Activated CD4-positive, alpha-beta T cell treated with anti-CD3 and anti-CD28 coated beads, Interleukin-2, amount 10 ng/mL, durations not matched to agents 24 days and 14 days (primary cell): ENCODE results near the gene N4BP2L1. TPM values are rescaled to one million over a fixed set of nuclear protein-coding genes. Genes with fewer than 3 reads are reported as not detected.
"Not testable (repeated sequence)": the region's sequence is repeated elsewhere in the genome, so short reads cannot be mapped to it uniquely, and the experiment has no call there.

ENCODE experiments used
- DNase-seq: peaks from one replicate; pipeline ENCODE4 v3.0.0; 2022
- H3K27ac Mint-ChIP-seq: one replicate; pipeline ENCODE4 v1.8.0; 2022; ENCODE audit warnings: mild to moderate bottlenecking, mixed read lengths
- H3K27me3 Mint-ChIP-seq: one replicate; pipeline ENCODE4 v1.8.0; 2022; ENCODE audit warnings: mixed read lengths
- H3K36me3 Mint-ChIP-seq: one replicate; pipeline ENCODE4 v1.8.0; 2022; ENCODE audit warnings: low read depth, mild to moderate bottlenecking, mixed read lengths
- H3K4me1 Mint-ChIP-seq: one replicate; pipeline ENCODE4 v1.8.0; 2021; ENCODE audit warnings: mixed read lengths
- H3K4me3 Mint-ChIP-seq: one replicate; pipeline ENCODE4 v1.8.0; 2022; ENCODE audit warnings: mild to moderate bottlenecking, moderate library complexity, mixed read lengths
- H3K9me3 Mint-ChIP-seq: one replicate; pipeline ENCODE4 v1.8.0; 2021; ENCODE audit warnings: mixed read lengths
- intact Hi-C: fragments of 100-400 bp; cut with micrococcal nuclease; formaldehyde crosslinking; loops from one replicate; pipeline ENCODE4 v1.15.1; 2023
- total RNA-seq: library from RNA; stranded (reverse); gene quantifications from 2 replicates; pipeline ENCODE4 v1.2.3, GENCODE V29; 2022

The N4BP2L1 gene
- total RNA-seq, 1 donor from 2014 or later: 16.6 TPM

- H3K27ac Mint-ChIP-seq: no peak overlapping the region
- peaks cover 5% of the 10 kb centered on the region for H3K4me1 Mint-ChIP-seq
- intact Hi-C loops: no loop called here
- H3K27me3 Mint-ChIP-seq: no peaks in the 10 kb centered on the region
- no peak overlapping the region for H3K4me3 Mint-ChIP-seq
- H3K9me3 Mint-ChIP-seq: no peaks in the 10 kb centered on the region
- DNase-seq: no peak
- peaks cover 48% of the 10 kb centered on the region for H3K36me3 Mint-ChIP-seq
Measured at GRCh38 chr13:32403108-32403507, 24.8 kb downstream of the N4BP2L1 start.

- peaks cover 16% of the 10 kb centered on the region for H3K4me1 Mint-ChIP-seq
- no peak overlapping the region for H3K27ac Mint-ChIP-seq
- no peaks in the 10 kb centered on the region for H3K9me3 Mint-ChIP-seq
- intact Hi-C loops: no loop called here
- H3K4me3 Mint-ChIP-seq: no peak overlapping the region
- DNase-seq: no peak
- no peaks in the 10 kb centered on the region for H3K27me3 Mint-ChIP-seq
- H3K36me3 Mint-ChIP-seq: peaks cover 27% of the 10 kb centered on the region
Measured at GRCh38 chr13:32391101-32391619, 36.8 kb downstream of the N4BP2L1 start.

- DNase-seq: no peak
- H3K27ac Mint-ChIP-seq: no peak overlapping the region
- H3K9me3 Mint-ChIP-seq: no peaks in the 10 kb centered on the region
- H3K4me3 Mint-ChIP-seq: peak overlapping the region; percentile 18
- intact Hi-C loops: no loop called here
- H3K4me1 Mint-ChIP-seq: peaks cover 16% of the 10 kb centered on the region
- H3K27me3 Mint-ChIP-seq: no peaks in the 10 kb centered on the region
- peaks cover 25% of the 10 kb centered on the region for H3K36me3 Mint-ChIP-seq
Measured at GRCh38 chr13:32390484-32390883, 37.4 kb downstream of the N4BP2L1 start.

GRCh38 chr13:32390048-32390447 lies 37.9 kb downstream of the N4BP2L1 start:
- no peak for DNase-seq
- Mint-ChIP-seq H3K4me3 (no peak overlapping the region), H3K36me3 (peaks cover 27% of the 10 kb centered on the region), H3K27me3 (no peaks in the 10 kb centered on the region), H3K4me1 (peaks cover 17% of the 10 kb centered on the region), H3K27ac (no peak overlapping the region), H3K9me3 (no peaks in the 10 kb centered on the region)
- intact Hi-C loops: no loop called here

GRCh38 chr13:32385410-32385809 lies 42.5 kb downstream of the N4BP2L1 start:
- Mint-ChIP-seq H3K27me3 (no peaks in the 10 kb centered on the region), H3K27ac (no peak overlapping the region), H3K36me3 (peaks cover 10% of the 10 kb centered on the region), H3K4me1 (peaks cover 10% of the 10 kb centered on the region), H3K9me3 (no peaks in the 10 kb centered on the region), H3K4me3 (no peak overlapping the region)
- peak; percentile 50 for DNase-seq
- intact Hi-C loops: no loop called here

GRCh38 chr13:32384702-32385101 lies 43.2 kb downstream of the N4BP2L1 start:
- H3K4me1 Mint-ChIP-seq: peaks cover 7% of the 10 kb centered on the region
- no peak overlapping the region for H3K4me3 Mint-ChIP-seq
- peak; percentile 47 for DNase-seq
- H3K27me3 Mint-ChIP-seq: no peaks in the 10 kb centered on the region
- H3K36me3 Mint-ChIP-seq: peaks cover 9% of the 10 kb centered on the region
- H3K27ac Mint-ChIP-seq: no peak overlapping the region
- no peaks in the 10 kb centered on the region for H3K9me3 Mint-ChIP-seq
- intact Hi-C loops: no loop called here

- peaks cover 10% of the 10 kb centered on the region for H3K36me3 Mint-ChIP-seq
- H3K4me3 Mint-ChIP-seq: no peak overlapping the region
- H3K9me3 Mint-ChIP-seq: no peaks in the 10 kb centered on the region
- H3K27me3 Mint-ChIP-seq: no peaks in the 10 kb centered on the region
- intact Hi-C loops: no loop called here
- DNase-seq: no peak
- H3K4me1 Mint-ChIP-seq: peaks cover 4% of the 10 kb centered on the region
- no peak overlapping the region for H3K27ac Mint-ChIP-seq
Measured at GRCh38 chr13:32383836-32384618, 43.9 kb downstream of the N4BP2L1 start.

- no peaks in the 10 kb centered on the region for H3K27me3 Mint-ChIP-seq
- peak; percentile 79 for DNase-seq
- intact Hi-C loops: loop anchor here (2.0 kb wide), 2 partner anchors 61 to 201 kb away; no protein-coding TSS in a partner anchor
- no peak overlapping the region for H3K27ac Mint-ChIP-seq
- no peaks in the 10 kb centered on the region for H3K9me3 Mint-ChIP-seq
- peaks cover 1% of the 10 kb centered on the region for H3K4me1 Mint-ChIP-seq
- peaks cover 10% of the 10 kb centered on the region for H3K36me3 Mint-ChIP-seq
- H3K4me3 Mint-ChIP-seq: no peak overlapping the region
Measured at GRCh38 chr13:32381539-32381938, 46.4 kb downstream of the N4BP2L1 start.

- H3K4me1 Mint-ChIP-seq: no peaks in the 10 kb centered on the region
- no peak for DNase-seq
- no peak overlapping the region for H3K4me3 Mint-ChIP-seq
- H3K27ac Mint-ChIP-seq: no peak overlapping the region
- intact Hi-C loops: no loop called here
- H3K9me3 Mint-ChIP-seq: no peaks in the 10 kb centered on the region
- no peaks in the 10 kb centered on the region for H3K27me3 Mint-ChIP-seq
- H3K36me3 Mint-ChIP-seq: peaks cover 28% of the 10 kb centered on the region
Measured at GRCh38 chr13:32378012-32378411, 49.9 kb downstream of the N4BP2L1 start.

- Mint-ChIP-seq H3K27me3 (no peaks in the 10 kb centered on the region), H3K4me1 (no peaks in the 10 kb centered on the region), H3K36me3 (peaks cover 38% of the 10 kb centered on the region), H3K27ac (no peak overlapping the region), H3K9me3 (peaks cover 7% of the 10 kb centered on the region), H3K4me3 (no peak overlapping the region)
- no peak for DNase-seq
- intact Hi-C loops: no loop called here
Measured at GRCh38 chr13:32376642-32377415, 51.1 kb downstream of the N4BP2L1 start.

- H3K4me1 Mint-ChIP-seq: no peaks in the 10 kb centered on the region
- intact Hi-C loops: no loop called here
- DNase-seq: no peak
- peaks cover 48% of the 10 kb centered on the region for H3K36me3 Mint-ChIP-seq
- peaks cover 7% of the 10 kb centered on the region for H3K9me3 Mint-ChIP-seq
- no peaks in the 10 kb centered on the region for H3K27me3 Mint-ChIP-seq
- no peak overlapping the region for H3K27ac Mint-ChIP-seq
- H3K4me3 Mint-ChIP-seq: no peak overlapping the region
Measured at GRCh38 chr13:32370805-32371204, 57.1 kb downstream of the N4BP2L1 start.

- DNase-seq: no peak
- Mint-ChIP-seq H3K9me3 (no peaks in the 10 kb centered on the region), H3K27me3 (no peaks in the 10 kb centered on the region), H3K36me3 (peaks cover 32% of the 10 kb centered on the region), H3K27ac (no peak overlapping the region), H3K4me1 (peaks cover 2% of the 10 kb centered on the region), H3K4me3 (no peak overlapping the region)
- intact Hi-C loops: no loop called here
Measured at GRCh38 chr13:32362574-32362973, 65.4 kb downstream of the N4BP2L1 start.

- DNase-seq, H3K4me3 Mint-ChIP-seq, H3K27me3 Mint-ChIP-seq, H3K27ac Mint-ChIP-seq, intact Hi-C loops, H3K9me3 Mint-ChIP-seq, H3K4me1 Mint-ChIP-seq: not testable (repeated sequence)
- peaks cover 20% of the 10 kb centered on the region for H3K36me3 Mint-ChIP-seq
Measured at GRCh38 chr13:32355935-32356334, 72.0 kb downstream of the N4BP2L1 start.

- Mint-ChIP-seq H3K27ac (no peak overlapping the region), H3K36me3 (peaks cover 31% of the 10 kb centered on the region), H3K27me3 (no peaks in the 10 kb centered on the region), H3K9me3 (no peaks in the 10 kb centered on the region), H3K4me3 (no peak overlapping the region), H3K4me1 (peaks cover 10% of the 10 kb centered on the region)
- no peak for DNase-seq
- intact Hi-C loops: no loop called here
Measured at GRCh38 chr13:32354040-32354439, 73.9 kb downstream of the N4BP2L1 start.
